ENCODE results near the gene COPS9.

COPS9 gene

DNA sequence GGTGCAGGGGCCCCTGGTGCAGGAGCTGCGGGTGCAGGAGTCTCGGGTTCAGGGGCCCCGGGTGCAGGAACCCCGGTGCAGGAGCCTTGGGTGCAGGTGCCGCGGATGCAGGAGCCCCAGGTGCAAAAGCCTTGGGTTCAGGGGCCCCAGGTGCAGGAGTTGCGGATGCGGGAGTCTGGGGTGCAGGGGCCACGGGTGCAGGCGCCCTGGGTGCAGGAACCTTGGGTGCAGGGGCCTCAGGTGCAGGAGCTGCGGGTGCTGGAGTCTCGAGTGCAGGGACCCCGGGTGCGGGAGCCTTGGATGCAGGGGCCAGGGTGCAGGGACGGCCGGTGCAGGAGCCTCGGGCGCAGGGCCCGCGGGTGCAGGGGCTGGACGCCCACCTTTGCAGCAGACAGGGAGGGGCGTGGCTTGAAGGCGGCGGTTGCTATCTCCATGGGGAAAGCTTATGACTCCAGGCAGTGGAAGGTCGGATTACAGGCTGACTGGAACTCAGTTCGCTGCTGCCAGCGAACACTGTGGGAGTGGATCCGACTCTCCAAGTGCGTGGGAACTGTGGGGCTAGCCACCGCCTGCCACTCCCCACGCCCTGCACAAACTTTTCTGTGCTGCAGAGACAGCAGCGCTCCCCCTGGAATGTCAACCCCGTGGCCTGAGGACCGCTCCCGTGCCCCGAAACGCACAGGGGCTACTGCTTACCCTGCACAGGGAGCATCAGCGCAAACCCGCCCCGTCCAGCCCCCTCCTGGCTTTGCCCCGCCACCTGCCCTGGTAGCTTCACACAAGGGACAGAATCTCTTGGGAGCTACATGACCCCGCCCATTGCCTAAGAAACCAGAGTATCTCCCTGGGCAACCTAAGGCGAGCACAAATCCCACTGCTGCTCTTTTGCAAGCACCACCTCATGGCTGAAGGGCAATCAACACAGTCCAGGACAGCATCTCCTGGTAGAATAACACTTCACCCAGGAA lies 40.3 kb downstream of the COPS9 start:
- no peak for DNase-seq (ENCODE audit: extremely low spot score)
- POLR2A ChIA-PET = no interaction called here

DNA sequence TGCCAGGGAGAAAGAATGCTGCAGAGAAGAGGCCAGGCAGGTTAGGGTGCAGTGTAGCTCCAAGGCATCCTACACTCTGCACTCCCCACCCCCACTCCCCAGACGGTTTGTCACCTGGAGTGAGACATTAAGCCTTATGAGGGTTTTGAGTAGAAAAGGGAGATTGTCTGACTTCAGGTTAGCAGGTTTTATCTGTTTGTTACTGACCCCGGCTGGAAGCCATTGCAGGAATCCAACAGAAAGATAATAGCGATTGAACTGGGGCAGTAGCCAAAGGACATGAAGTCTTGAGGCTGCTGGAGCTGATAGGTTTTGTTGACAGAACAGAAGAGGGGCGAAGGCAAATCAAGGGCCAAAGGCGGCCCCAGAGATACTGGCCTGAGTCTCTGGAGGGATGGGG lies 46.8 kb downstream of the COPS9 start:
- ChIA-PET CTCF (interaction anchor here (1.0 kb wide), 1 partner anchor 14 kb away, joined by 3 read pairs; no protein-coding TSS in a partner anchor), POLR2A (no interaction called here)
- DNase-seq (ENCODE audit: extremely low spot score) = no peak
- TF ChIP-seq, protein P1, sequence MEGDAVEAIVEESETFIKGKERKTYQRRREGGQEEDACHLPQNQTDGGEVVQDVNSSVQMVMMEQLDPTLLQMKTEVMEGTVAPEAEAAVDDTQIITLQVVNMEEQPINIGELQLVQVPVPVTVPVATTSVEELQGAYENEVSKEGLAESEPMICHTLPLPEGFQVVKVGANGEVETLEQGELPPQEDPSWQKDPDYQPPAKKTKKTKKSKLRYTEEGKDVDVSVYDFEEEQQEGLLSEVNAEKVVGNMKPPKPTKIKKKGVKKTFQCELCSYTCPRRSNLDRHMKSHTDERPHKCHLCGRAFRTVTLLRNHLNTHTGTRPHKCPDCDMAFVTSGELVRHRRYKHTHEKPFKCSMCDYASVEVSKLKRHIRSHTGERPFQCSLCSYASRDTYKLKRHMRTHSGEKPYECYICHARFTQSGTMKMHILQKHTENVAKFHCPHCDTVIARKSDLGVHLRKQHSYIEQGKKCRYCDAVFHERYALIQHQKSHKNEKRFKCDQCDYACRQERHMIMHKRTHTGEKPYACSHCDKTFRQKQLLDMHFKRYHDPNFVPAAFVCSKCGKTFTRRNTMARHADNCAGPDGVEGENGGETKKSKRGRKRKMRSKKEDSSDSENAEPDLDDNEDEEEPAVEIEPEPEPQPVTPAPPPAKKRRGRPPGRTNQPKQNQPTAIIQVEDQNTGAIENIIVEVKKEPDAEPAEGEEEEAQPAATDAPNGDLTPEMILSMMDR (IDR thresholded peaks at IDR 0.05; ENCODE audit: control extremely low read depth, extremely low read depth, low read depth, missing control alignments) = no peak

More for the DNA sequence above, 40.3 kb downstream of the COPS9 start:
- CTCF ChIA-PET = no interaction called here
- TF ChIP-seq, protein P1 (IDR thresholded peaks at IDR 0.05; ENCODE audit: control extremely low read depth, extremely low read depth, low read depth, missing control alignments) = no peak

DNA sequence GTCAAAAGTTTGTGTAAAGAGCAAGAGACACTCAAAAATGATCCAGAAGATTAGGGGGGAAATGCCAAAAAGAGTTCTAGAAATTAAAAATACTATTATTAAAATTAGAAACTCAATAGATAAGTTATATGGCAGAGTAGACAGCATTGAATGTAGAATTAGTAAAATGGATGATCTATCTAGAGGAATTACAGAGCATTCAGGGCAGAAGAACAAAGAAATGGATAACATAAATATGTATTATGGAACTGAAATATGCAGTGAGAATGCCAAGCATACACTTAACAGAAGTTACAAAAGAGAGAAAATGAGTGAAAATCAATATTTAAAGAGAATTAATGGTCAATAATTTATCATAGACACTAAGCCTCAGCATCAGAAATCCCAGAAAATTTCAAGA lies 49.5 kb downstream of the COPS9 start:
- CTCF ChIA-PET = no interaction called here
- POLR2A ChIA-PET = no interaction called here
- TF ChIP-seq, protein P1 (IDR thresholded peaks at IDR 0.05; ENCODE audit: control extremely low read depth, extremely low read depth, low read depth, missing control alignments) = no peak
- DNase-seq (ENCODE audit: extremely low spot score) = no peak

All from GM10248 (cell line).